Fibroblast of upper back skin (primary cell): ENCODE results near the gene MIPOL1.
"Not testable (repeated sequence)": the region's sequence is repeated elsewhere in the genome, so short reads cannot be mapped to it uniquely, and the experiment has no call there.

ENCODE experiments used
- DNase-seq: peaks from one replicate; pipeline ENCODE4 v3.0.0-alpha.2; 2013

MIPOL1 gene

DNA sequence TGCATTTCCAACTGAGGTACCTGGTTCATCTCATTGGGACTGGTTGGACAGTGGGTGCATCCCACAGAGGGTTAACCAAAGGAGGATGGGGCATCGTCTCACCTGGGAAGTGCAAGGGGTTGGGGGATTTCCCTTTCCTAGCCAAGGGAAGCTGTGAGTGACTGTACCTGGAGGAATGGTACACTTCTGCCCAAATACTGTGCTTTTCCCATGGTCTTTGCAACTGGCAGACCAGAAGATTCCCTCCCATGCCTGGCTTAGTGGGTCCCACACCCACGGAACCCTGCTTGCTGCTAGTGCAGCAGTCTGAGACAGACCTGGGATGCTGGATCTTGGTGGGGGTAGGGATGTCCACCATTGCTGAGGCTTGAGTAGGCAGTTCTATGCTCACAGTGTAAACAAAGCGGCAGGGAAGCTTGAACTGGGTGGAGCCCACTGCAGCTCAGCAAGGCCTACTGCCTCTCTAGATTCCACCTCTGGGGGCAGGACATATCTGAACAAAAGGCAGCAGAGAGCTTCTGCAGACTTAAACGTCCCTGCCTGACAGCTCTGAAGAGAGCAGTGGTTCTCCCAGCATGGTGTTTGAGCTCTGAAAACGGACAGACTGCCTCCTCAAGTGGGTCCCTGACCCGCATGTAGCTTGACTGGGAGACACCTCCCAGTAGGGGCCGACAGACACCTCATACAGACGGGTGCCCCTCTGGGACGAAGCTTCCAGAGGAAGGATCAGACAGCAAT lies 9.7 kb upstream of the MIPOL1 start:
- DNase-seq: not testable (repeated sequence)

DNA sequence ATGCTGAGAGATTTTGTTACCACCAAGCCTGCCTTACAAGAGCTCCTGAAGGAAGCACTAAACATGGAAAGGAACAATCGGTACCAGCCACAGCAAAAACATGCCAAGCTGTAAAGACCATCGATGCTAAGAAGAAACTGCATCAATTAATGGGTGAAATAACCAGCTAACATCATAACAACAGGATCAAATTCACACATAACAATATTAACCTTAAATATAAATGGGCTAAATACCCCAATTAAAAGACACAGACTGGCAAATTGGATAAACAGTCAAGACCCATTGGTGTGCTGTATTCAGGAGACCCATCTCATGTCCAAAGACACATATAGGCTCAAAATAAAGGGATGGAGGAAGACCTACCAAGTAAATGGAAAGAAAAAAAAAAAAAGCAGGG lies 8.0 kb upstream of the MIPOL1 start:
- DNase-seq: not testable (repeated sequence)

DNA sequence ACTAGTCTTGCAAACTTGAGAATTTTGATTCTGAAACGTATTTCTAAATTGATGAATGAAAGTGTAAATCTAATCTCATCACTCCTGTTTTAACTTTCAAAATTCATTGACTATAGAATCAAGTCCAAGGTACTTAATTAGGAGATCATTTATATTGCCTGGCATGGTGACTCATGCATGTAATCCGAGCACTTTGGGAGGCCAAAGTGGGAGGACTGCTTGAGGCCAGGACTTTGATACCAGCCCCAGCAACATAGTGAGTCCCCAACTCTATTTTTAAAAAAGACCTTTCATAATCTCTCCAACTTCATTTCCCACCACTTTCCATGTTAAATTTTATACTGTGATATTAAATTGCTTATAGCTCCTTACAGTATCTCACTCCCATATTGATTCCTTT lies 3.0 kb upstream of the MIPOL1 start:
- DNase-seq: no peak

DNA sequence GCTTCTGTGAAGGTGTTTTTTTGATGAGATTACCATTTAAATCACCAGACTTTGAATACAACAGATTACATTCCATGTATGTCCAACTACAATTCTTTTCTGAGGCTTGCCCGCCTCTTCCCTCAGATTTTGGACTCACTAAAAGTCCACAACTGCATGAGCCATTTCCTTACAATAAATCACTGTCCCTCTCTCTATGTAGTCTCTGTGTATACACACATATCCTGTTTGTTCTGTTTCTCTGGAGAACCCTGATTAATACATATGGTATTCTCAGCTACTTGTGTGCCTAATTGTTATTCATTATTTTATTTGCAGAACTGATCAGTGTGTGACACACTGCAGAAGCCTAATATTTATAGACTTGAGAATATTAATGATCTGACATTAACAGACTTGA lies 2.4 kb upstream of the MIPOL1 start:
- peak; percentile 28 for DNase-seq

DNA sequence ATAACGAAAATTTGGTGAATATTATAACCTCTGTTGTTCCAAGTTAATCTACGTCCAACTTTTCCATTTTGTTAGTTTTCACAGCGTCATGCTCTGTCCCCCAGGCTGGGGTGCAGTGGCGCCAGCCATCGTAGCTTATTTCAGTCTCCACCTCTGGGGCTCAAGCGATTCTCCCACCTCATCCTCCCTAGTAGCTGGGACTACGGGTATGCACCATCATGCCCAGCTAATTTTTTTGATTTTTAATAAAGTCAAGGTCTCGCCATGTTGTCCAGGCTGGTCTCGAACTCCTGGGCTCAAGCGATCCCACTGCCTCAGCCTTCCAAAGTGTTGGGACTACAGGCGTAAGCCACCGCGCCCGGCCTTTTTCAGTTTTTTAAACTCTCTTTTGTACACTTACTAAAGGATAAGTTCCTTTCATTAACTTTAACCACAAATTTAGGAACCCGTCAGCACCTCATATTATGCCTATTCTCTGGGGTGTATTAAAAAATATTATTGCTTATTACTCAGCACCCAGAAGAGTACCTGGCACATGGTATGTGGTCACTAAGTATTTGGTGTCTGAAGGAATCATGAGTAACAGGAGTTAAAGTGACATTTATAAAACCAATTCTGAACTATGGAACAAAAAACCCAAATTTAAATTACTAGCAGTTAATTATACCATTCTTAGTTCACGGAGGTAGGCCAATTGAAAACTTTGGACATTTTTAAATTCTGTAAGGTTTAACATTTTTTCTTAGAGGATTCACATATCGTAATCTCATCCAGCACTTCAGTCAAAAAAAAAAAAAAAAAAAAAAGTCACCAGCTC lies 925 bp upstream of the MIPOL1 start:
- DNase-seq: peak; percentile 34

DNA sequence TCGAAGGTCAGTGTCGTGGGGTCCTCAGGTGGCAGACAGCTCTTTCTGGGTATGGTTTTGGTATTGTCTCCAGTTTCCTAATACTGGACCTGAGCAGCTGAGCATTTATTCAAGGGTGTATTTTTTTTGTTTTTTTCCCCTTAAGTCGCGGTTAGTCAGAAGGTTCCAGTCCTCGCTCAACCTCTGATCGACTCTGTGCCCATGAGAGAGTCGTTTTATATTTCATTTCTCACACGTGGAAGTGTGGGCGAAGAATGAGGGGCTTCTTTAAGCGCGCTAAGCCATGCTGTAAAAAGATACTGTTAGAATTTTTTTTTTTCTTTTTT lies 499 bp downstream of the MIPOL1 start:
- no peak for DNase-seq

DNA sequence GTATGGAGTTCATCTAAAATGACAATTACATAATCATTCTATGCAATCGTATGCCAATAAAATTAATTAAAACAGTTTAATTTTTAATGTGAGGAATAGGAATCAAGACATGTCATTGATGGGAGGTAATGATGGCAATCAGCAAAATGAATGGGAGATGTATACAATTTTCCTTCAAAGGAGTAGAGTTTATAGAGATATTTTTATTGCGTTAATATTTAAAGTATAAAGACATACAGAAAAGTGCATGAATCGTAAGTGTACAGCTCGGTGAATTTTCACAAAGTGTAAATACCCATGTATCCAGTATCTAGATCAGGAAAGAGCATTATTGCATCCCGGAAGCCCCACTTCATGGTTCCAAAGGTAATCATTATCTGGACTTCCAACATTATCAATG lies 1.2 kb downstream of the MIPOL1 start:
- no peak for DNase-seq

DNA sequence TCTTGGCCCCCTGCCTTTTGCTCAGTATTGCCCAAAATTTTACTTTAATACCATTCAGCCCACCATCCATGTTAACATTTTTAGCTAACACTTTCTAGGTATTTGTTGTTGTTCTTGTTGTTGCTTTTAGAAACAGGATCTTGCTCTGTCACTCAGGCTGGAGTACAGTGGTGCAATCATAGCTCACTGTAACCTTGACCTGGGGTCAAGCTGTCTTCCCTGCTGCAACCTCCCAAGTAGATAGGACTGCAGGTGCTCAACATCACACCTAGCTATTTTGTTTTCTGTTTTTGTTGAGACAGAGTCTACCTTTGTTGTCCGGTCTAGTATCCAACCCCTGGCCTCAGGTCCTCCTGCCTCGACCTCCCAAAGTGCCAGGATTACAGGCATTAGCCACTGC lies 4.0 kb downstream of the MIPOL1 start:
- DNase-seq: no peak

DNA sequence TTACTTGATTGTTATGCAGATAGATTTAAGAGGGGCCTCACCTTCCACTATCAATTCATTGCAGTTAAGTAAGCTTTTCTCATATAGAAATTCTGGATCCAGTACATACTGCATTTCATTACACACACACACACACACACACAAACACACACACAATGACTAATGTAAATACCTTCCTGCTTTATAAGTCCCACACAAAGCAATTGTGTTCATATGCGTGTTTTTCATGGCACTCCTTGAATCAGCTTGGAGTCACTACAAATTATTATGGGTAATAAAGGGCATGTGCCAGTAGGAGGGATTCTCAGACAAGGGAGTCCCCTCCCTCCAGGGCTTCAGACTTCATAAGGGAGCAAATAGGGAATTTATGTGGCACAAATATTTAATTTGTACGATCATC lies 4.5 kb downstream of the MIPOL1 start:
- DNase-seq: peak; percentile 11

DNA sequence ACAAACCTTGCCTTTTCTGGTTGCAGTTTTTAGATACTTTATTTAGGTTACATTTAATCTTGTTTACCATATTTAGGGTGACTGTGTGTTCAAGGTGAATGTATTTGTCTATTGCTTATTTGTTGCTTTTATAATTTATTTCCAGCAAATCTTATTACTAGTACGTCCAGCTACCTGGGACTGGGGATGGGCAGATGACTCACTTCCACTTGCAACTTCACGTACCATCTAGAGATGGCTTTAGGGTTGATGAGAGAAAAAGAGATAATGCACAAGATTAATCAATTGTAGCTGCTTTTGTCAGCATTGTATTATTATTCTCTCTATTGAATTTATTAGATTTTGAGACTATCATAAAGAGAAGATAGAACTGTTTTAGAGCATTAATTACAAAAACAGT lies 5.1 kb downstream of the MIPOL1 start:
- no peak for DNase-seq

DNA sequence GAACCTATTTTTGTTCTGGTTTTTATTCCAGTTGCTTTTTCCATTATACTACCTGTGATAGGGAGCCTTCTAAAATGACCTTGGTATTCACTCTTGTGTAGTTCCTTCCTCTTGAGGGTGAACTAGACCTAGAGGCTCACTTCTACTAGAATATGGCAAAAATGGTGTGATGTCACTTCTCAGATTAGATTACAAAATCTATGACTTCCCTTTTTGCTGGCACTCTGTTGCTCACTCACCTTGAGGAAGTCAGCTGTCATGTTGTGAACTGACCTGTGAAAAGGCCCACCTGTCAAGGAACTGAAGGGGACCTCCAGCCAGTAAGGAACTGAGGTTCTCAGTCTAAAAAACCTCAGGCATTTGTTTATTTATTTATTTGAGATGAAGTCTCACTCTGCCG lies 5.7 kb downstream of the MIPOL1 start:
- no peak for DNase-seq

DNA sequence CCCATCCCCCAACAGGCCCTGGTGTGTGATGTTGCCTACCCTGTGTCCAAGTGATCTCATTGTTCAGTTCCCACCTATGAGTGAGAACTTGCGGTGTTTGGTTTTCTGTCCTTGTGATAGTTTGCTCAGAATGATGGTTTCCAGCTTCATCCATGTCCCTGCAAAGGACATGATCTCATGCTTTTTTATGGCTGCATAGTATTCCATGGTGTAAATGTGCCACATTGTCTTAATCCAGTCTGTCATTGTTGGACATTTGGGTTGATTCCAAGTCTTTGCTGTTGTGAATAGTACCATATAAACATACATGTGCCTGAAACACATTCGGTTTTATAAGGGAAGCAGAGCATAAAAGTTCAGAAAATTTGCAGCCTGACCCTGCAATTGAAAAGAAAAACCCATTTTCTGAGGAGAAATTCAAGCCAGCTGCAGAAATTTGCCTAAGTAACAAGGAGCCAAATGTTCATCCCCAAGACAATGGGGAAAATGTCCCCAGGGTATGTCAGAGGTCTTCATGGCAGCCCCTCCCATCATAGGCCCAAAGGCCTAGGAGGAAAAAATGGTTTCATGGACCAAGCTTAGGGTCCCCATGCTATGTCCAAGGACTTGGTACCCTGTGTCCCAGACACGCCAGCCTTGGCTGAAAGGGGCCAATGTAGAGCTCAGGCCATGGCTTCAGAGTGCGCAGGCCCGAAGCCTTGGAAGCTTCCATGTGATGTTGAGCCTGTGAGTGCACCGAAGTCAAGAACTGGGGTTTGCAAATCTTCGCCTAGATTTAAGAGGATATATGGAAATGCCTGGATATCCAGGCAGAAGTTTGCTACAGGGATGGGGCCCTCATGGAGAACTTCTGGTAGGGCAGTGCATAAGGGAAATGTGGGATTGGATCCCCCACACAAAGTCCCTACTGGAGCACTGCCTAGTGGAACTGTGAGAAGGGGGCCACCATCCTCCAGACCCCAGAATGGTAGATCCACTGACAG lies 8.2 kb downstream of the MIPOL1 start:
- not testable (repeated sequence) for DNase-seq

DNA sequence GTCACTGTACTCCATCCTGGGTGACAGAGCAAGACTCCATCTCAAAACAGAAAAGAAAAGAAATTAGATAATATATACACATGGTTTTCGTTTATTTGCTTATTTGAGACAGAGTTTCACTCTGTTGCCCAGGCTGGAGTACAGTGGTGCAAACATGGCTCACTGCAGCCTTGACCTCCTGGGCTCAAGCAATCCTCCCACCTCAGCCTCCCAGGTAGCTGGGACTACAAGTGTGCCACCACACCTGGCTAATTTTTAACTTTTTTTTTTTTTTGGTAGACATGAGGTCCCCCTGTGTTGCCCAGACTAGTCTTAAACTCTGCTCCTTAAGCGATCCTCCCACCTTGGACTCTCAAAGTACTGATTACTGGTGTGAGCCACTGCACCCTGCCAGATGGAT lies 11.9 kb downstream of the MIPOL1 start:
- DNase-seq: not testable (repeated sequence)

DNA sequence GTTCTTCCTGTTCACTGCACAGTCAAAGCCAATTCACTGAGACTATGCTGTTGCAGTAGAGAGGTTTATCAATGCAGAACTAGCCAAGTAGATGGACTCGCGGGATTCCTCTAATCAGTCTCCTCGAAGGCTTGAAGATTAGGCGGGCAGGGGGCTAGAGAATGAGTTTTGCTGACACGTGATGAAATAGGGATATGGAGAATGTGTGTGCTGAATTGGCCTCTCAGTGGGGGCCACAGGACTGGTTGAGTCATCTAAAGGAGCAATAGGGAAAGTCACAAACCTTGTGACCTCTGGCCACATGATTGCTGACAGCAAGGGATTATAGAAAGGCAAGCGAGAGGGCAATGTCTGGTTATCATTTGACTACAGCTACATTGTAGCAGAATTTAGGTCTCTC lies 12.7 kb downstream of the MIPOL1 start:
- no peak for DNase-seq

DNA sequence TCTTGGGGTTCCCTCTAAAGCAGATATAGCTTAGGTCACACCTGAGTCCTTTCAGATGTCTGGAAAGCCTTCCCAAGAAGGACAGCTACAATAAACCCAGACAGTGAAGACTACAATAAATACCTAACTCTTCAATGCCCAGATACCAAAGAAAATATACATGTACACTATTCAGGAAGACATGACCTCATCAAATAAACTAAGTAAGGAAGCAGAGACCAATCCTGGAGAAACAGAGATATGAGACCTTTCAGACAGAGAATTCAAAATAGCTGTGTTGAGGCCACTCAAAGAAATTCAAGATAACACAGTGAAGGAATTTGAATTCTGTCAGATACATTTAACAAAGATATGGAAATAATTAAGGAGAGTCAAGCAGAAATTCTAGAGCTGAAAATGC lies 15.3 kb downstream of the MIPOL1 start:
- DNase-seq: no peak

DNA sequence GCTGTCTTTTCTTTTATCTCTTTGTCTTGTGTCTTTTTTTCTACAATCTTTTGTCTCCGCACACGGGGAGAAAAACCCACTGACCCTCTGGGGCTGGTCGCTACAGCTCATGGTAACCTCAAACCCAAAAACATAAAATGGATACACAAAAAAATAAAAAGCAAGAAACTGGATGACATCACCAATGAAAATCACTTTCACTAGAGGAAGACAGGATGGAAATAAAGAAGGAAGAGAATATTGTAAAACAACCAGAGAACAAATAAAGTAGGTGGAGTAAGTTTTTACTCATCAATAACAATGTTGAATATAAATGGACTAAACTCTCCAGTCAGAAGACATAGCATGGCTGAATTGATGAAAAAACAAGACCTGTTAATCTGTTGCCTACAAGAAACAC lies 17.6 kb downstream of the MIPOL1 start:
- no peak for DNase-seq

DNA sequence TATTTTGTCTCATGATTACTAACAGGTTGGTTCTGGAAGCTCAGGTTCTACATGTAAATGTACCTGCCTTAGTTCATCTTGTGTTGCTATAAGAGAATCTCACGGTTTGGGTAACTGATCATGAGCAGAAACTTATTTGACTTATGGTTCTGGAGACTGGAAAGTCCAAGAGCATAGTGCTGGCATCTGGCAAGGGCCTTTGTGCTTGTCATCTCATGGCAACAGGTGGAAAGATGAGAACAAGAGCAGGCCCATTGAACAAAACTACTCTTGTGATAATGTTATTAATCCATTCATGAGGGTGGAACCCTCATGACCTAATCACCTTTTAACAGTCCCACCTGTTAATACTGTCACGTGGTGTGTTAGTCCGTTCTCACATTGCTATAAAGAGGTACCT lies 23.3 kb downstream of the MIPOL1 start:
- DNase-seq: no peak

DNA sequence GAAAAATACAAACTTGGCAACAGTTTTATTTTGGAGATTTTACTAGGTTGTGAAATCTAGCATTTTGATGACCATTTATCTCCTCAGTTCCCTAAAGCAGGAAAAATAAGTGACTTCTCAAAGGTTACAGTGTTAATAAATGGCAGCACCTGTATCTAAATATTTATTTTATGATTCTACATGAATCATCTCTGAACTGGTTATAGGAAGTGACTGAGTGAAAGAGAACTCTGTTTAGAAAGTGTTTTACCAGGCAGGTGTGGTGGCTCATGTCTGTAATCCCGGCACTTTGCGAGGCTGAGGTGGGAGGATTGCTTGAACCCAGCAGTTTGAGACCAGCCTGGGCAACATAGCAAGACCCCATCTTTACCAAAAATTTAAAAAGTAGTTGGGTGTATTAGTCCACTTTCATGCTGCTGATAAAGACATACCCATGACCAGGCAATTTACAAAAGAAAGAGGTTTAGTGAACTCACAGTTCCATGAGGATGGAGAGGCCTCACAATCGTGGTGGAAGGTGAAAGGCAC lies 26.3 kb downstream of the MIPOL1 start:
- no peak for DNase-seq

DNA sequence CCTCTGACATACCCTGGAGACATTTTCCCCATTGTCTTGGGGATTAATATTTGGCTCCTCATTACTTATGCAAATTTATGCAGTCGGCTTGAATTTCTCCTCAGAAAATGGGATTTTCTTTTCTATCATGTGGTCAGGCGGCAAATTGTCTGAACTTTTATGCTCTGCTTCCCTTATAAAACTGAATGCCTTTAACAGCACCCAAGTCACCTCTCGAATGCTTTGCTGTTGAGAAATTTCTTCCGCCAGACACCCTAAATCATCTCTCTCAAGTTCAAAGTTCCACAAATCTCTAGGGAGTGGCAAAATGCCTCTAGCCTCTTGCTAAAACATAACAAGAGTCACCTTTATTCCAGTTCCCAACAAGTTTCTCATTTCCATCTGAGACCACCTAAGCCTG lies 27.9 kb downstream of the MIPOL1 start:
- not testable (repeated sequence) for DNase-seq

DNA sequence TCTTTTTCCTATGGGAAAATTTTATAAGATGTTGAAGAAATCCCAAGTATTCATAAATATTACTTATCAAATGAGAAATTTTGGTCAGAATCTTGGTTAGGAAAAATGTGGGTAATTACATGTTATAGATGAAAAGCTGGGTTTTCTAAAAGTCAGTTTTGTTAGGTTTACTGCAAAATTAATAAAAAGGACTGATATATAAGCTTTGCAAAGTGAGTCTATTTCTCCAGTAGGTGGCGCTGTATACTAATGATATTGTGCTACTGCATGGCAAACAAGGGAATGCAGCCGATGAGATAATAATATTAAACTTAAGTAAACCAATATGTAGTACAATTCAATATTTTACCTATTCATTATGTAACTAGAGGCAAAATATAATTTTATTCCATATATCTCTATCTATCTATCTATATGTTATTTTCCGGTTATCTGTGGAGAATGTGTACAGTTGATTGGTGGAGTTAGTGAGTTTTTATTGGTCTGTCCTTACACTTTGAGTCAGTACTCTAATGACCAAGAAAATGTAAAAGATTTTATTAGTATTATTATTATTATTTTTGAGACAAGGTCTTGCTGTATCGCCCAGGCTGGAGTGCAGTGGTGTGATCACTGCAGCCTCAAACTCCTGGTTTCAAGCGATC lies 32.9 kb downstream of the MIPOL1 start:
- peak; percentile 68 for DNase-seq

DNA sequence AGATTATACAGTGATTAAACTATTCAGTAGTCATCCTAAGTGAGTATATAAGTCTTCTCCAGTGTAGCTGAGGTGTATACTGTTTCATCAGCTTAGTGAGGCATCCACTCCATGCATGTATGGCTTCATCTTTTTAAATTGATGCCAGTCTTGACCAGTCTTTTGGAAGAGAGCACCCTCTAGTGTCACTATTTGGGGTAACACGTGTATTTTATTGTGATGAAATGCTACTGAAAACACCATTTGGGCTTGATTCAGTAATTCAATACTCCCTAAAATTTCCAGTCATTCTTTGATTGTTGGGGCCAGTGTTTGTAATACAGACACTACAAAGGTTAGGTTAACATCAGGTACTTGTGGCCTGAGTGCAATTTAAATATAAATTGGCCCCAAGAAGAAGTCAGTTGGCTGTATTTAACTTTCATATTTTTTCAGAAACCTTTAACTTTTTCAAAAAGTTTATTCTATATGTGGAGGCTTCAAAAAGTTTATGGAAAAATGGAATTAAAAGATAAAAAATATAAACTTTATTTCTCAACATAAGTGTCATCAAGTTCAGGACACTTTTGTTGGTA lies 35.3 kb downstream of the MIPOL1 start:
- DNase-seq: peak; percentile 62

DNA sequence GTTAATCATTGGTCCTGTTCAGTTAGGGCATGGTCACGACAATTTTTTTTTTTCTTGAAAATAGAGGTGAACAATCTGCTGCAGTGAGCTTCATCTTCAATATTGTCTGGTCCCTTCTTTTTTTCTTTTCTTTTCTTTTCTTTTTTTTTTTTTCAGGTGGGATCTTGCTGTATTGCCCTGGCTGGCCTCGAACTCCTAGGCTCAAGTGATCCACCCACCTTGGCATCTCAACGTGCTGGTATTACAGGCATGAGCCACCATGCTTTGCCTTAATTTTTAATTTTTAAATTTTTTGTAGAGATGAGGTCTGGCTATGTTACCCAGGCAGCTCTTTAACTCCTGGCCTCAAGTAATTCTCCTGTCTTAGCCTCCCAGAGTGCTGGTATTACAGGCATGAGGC lies 36.5 kb downstream of the MIPOL1 start:
- no peak for DNase-seq
